MM.1S (cell line): ENCODE measurements around the gene SIL1.

Experiments
- CTCF ChIP-seq: fragments of 300-600 bp; sonication (generic); IDR thresholded peaks from 2 replicates; pipeline ENCODE4 v1.5.1; 2016; ENCODE audit warnings: antibody characterized with exemption, low read length, mixed read lengths
- EZH2 ChIP-seq: fragments of 300-600 bp; sonication (generic); optimal IDR thresholded peaks from 2 replicates; pipeline ENCODE3; 2017; ENCODE audit warnings: low read depth, mild to moderate bottlenecking, antibody characterized with exemption, low read length, mixed read lengths
- EZH2phosphoT487 ChIP-seq: fragments of 300-600 bp; sonication (generic); IDR thresholded peaks from 2 replicates; pipeline ENCODE4 v1.6.1; 2018; ENCODE audit warnings: antibody characterized with exemption, low read length

DNA sequence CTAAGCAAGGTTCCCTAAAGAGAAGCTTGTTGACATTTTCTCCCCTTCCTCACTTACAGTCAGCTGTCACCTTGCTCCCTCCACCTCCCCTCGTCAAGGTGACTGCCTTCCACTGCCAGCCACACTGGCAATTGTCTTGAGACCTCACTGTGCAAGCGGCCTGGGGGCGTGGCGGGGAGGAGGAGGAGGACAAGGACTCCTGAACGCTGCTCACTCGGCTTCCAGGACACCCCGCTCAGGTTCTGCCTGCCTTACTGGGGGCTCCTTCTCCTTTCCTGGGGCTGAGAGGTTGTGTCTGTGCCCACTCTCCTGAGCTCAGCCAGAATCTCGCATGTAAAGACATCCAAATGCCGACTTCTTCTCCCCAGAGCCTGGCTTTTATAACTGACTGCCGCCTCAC is 262.7 kb downstream of the SIL1 start:
- no peak for TF ChIP-seq CTCF
- TF ChIP-seq EZH2phosphoT487 = no peak
- no peak for TF ChIP-seq EZH2
